Effector memory CD4-positive, alpha-beta T cell (primary cell): ENCODE data around the gene ENPP3.

Source experiments
- DNase-seq, 3 donors: peaks; one replicate each; pipeline ENCODE4 v3.0.0-alpha.2; 2020
- H3K27ac ChIP-seq: 2 replicates; pipeline ENCODE4 v1.7.0; 2013; ENCODE audit warnings: mild to moderate bottlenecking, low read length, moderate library complexity; ENCODE audit not compliant: insufficient read depth, poor library complexity, severe bottlenecking
- H3K27me3 ChIP-seq: replicated peaks from 2 replicates; pipeline ENCODE4 v1.7.0; 2013; ENCODE audit warnings: mild to moderate bottlenecking, low read length; ENCODE audit not compliant: insufficient read depth, control insufficient read depth, poor library complexity, severe bottlenecking
- H3K36me3 ChIP-seq: 2 replicates; pipeline ENCODE4 v1.7.0; 2013; ENCODE audit warnings: mild to moderate bottlenecking, low read length, moderate library complexity; ENCODE audit not compliant: control insufficient read depth, insufficient read depth
- H3K4me1 ChIP-seq: 2 replicates; pipeline ENCODE4 v1.7.0; 2013; ENCODE audit warnings: low read length, mild to moderate bottlenecking; ENCODE audit not compliant: control insufficient read depth, insufficient read depth, poor library complexity, severe bottlenecking
- H3K4me3 ChIP-seq: 2 replicates; pipeline ENCODE4 v1.7.0; 2013; ENCODE audit warnings: low read length, low read depth, mild to moderate bottlenecking; ENCODE audit not compliant: insufficient read depth, poor library complexity, severe bottlenecking
- H3K9me3 ChIP-seq: 2 replicates; pipeline ENCODE4 v1.7.0; 2013; ENCODE audit warnings: mild to moderate bottlenecking, low read length, moderate library complexity; ENCODE audit not compliant: control insufficient read depth

ENPP3 gene

DNA sequence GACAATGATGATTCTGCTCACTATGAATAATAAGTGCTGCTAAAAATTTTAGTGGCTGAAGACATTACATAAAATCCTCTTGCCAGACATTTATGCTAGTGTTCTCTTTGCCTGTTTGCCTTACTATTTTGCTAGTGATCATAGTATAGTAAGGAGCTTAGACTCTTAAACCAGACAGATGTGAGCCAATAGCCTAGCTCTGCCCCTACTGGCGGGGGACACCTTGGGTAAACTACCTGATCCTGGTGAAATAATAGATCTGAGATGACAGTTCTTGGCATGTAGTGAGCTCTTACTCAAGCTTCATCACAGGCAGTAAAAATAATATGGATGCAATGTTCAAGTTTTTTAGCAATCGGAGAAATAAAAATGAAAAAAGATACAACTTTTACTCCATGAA, 18.8 kb downstream of the ENPP3 start:
- no peak overlapping the region for H3K4me3 ChIP-seq
- no peaks in the 10 kb centered on the region for H3K36me3 ChIP-seq
- H3K27ac ChIP-seq = no peak overlapping the region

DNA sequence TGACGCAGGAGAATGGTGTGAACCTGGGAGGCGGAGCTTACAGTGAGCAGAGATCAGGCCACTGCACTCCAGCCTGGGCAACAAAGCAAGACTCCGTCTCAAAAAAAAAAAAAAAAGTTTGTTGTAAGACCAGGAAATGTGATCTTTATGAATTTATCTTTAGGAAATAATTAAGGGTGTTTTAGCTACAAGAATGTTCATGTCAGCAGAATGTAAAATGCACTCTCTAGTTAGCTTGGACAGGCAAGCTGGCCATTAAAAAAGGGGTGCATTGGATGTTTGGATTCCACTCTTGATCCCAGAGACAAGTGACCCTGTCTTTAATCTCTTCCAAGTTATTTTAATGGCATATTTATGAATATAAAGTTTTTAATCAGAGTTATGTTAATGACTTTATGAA, 19.6 kb downstream of the ENPP3 start:
- Histone ChIP-seq H3K27me3 (no peaks in the 10 kb centered on the region), H3K36me3 (no peaks in the 10 kb centered on the region), H3K4me1 (no peaks in the 10 kb centered on the region), H3K4me3 (no peak overlapping the region), H3K27ac (no peak overlapping the region), H3K9me3 (no peaks in the 10 kb centered on the region)
- DNase-seq = no peak

More for the DNA sequence above, 18.8 kb downstream of the ENPP3 start:
- DNase-seq = no peak
- H3K9me3 ChIP-seq = no peaks in the 10 kb centered on the region
- H3K27me3 ChIP-seq = no peaks in the 10 kb centered on the region
- H3K4me1 ChIP-seq = no peaks in the 10 kb centered on the region

- H3K9me3 ChIP-seq = no peaks in the 10 kb centered on the region
- H3K4me3 ChIP-seq = no peak overlapping the region
- H3K27me3 ChIP-seq = no peaks in the 10 kb centered on the region
- no peak for DNase-seq
- H3K36me3 ChIP-seq = no peaks in the 10 kb centered on the region
- no peak overlapping the region for H3K27ac ChIP-seq
- no peaks in the 10 kb centered on the region for H3K4me1 ChIP-seq
Observed at GRCh38 chr6:131657222-131657621, 20.1 kb downstream of the ENPP3 start.

DNA sequence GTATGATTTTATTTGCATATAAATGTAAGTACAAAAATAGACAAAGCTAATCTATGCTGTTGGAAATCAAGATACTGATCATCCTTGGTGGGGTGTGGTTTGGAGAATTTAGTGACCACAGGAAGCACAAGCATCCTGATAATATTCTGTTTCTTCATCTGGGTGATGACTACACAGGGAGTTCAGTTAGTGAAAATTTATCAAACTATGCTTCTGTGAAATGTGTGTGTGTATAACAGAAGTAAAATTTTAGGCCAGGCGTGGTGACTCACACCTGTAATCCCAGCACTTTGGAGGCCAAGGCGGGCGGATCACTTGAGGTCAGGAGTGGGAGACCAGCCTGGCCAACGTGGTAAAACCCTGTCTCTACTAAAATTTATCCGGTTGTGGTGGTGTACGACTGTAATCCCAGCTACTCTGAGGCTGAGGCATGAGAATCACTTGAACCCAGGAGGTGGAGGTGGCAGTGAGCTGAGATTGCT, 20.6 kb downstream of the ENPP3 start:
- Histone ChIP-seq H3K27me3 (no peaks in the 10 kb centered on the region), H3K36me3 (no peaks in the 10 kb centered on the region), H3K9me3 (no peaks in the 10 kb centered on the region), H3K4me1 (no peaks in the 10 kb centered on the region), H3K27ac (no peak overlapping the region), H3K4me3 (no peak overlapping the region)
- no peak for DNase-seq

DNA sequence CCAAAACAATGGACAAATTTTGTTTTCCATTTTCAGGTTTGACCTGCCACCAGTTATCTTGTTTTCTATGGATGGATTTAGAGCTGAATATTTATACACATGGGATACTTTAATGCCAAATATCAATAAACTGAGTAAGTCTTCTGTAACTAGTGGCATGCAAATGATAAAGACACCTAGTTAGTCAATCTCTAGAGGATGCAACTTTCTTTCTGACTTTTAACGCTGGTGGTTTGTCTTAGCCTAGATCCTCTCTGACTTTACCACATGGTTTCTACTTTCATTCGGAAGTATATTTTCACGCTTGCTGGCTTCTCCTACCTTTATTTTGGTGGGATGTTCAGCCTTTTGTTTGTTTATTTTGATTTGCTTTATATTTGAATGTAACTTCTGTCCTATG, 21.2 kb downstream of the ENPP3 start:
- DNase-seq = no peak
- no peaks in the 10 kb centered on the region for H3K9me3 ChIP-seq
- H3K4me1 ChIP-seq = no peaks in the 10 kb centered on the region
- H3K4me3 ChIP-seq = no peak overlapping the region
- no peaks in the 10 kb centered on the region for H3K36me3 ChIP-seq
- H3K27ac ChIP-seq = no peak overlapping the region
- H3K27me3 ChIP-seq = no peaks in the 10 kb centered on the region

- Histone ChIP-seq H3K36me3 (no peaks in the 10 kb centered on the region), H3K27ac (no peak overlapping the region), H3K27me3 (no peaks in the 10 kb centered on the region), H3K9me3 (no peaks in the 10 kb centered on the region), H3K4me3 (no peak overlapping the region), H3K4me1 (no peaks in the 10 kb centered on the region)
- no peak for DNase-seq
Observed at GRCh38 chr6:131660195-131660594, 23.1 kb downstream of the ENPP3 start.

GRCh38 chr6:131663578-131664165, 26.6 kb downstream of the ENPP3 start:
- Histone ChIP-seq H3K4me3 (no peak overlapping the region), H3K4me1 (no peaks in the 10 kb centered on the region), H3K27me3 (no peaks in the 10 kb centered on the region), H3K27ac (no peak overlapping the region), H3K36me3 (no peaks in the 10 kb centered on the region), H3K9me3 (no peaks in the 10 kb centered on the region)
- no peak for DNase-seq

- no peak for DNase-seq
Observed at GRCh38 chr6:131669891-131670290, 32.8 kb downstream of the ENPP3 start.

DNA sequence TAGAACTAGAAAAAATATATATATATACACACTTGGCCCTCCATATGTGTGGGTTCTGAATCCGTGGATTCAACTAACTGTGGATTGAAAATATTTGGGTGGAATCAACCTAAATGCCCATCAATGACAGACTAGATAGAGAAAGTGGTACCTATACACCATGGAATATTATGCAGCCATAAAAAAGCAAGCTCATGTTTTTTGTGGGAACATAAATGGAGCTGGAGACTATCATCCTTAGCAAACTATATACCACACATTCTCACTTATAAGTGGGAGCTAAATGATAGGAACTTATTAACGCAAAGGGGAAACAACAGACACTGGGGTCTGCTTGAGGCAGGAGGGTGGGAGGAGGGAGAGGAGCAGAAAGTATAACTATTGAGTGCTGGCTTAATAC, 36.1 kb downstream of the ENPP3 start:
- no peaks in the 10 kb centered on the region for H3K4me1 ChIP-seq
- DNase-seq = no peak
- no peak overlapping the region for H3K4me3 ChIP-seq
- no peaks in the 10 kb centered on the region for H3K27me3 ChIP-seq
- H3K9me3 ChIP-seq = no peaks in the 10 kb centered on the region
- no peaks in the 10 kb centered on the region for H3K36me3 ChIP-seq
- H3K27ac ChIP-seq = no peak overlapping the region

More at GRCh38 chr6:131669891-131670290, 32.8 kb downstream of the ENPP3 start:
- no peak overlapping the region for H3K27ac ChIP-seq
- no peaks in the 10 kb centered on the region for H3K4me1 ChIP-seq
- H3K36me3 ChIP-seq = no peaks in the 10 kb centered on the region
- no peaks in the 10 kb centered on the region for H3K9me3 ChIP-seq
- no peak overlapping the region for H3K4me3 ChIP-seq
- H3K27me3 ChIP-seq = no peaks in the 10 kb centered on the region

- H3K27ac ChIP-seq = no peak overlapping the region
- H3K27me3 ChIP-seq = no peaks in the 10 kb centered on the region
- H3K4me1 ChIP-seq = no peaks in the 10 kb centered on the region
- no peaks in the 10 kb centered on the region for H3K9me3 ChIP-seq
- H3K4me3 ChIP-seq = no peak overlapping the region
- no peak for DNase-seq
- no peaks in the 10 kb centered on the region for H3K36me3 ChIP-seq
Observed at GRCh38 chr6:131678442-131678841, 41.3 kb downstream of the ENPP3 start.
